Hepatocyte (in vitro differentiated cells): Measurements from ENCODE around the gene BAZ1A. TPM values are rescaled to one million over a fixed set of nuclear protein-coding genes. Genes with fewer than 3 reads are reported as not detected.
"Not testable (repeated sequence)": the region's sequence is repeated elsewhere in the genome, so short reads cannot be mapped to it uniquely, and the experiment has no call there.

Experiments
- DNase-seq: peaks from one replicate; pipeline ENCODE4 v3.0.0-alpha.2; 2016; ENCODE audit warnings: low spot score
- H2AFZ ChIP-seq: fragments of 200-600 bp; sonication (generic); 2 replicates; pipeline ENCODE4 v1.6.0; 2016; ENCODE audit warnings: antibody characterized with exemption, mild to moderate bottlenecking
- H3K27ac ChIP-seq: fragments of 200-600 bp; sonication (generic); 2 replicates; pipeline ENCODE4 v1.5.1; 2016; ENCODE audit warnings: mild to moderate bottlenecking
- H3K27me3 ChIP-seq: fragments of 200-600 bp; sonication (generic); 2 replicates; pipeline ENCODE4 v1.6.1; 2016
- H3K36me3 ChIP-seq: fragments of 200-600 bp; sonication (generic); replicated peaks from 2 replicates; pipeline ENCODE4 v1.5.1; 2016; ENCODE audit warnings: low read depth; ENCODE audit not compliant: insufficient read depth
- H3K4me1 ChIP-seq: fragments of 200-600 bp; sonication (generic); 2 replicates; pipeline ENCODE4 v1.5.1; 2016; ENCODE audit warnings: mild to moderate bottlenecking, moderate library complexity; ENCODE audit not compliant: insufficient read depth
- H3K4me2 ChIP-seq: fragments of 200-600 bp; sonication (generic); 2 replicates; pipeline ENCODE4 v1.6.0; 2016
- H3K4me3 ChIP-seq: fragments of 200-600 bp; sonication (generic); 2 replicates; pipeline ENCODE4 v1.5.1; 2016; ENCODE audit warnings: mild to moderate bottlenecking
- H3K79me2 ChIP-seq: fragments of 200-600 bp; sonication (generic); 2 replicates; pipeline ENCODE4 v1.6.0; 2017; ENCODE audit warnings: mild to moderate bottlenecking
- H3K9me2 ChIP-seq: fragments of 200-600 bp; sonication (generic); replicated peaks from 2 replicates; pipeline ENCODE4 v1.6.0; 2017; ENCODE audit warnings: mild to moderate bottlenecking; ENCODE audit not compliant: insufficient read depth
- H3K9me3 ChIP-seq: fragments of 200-600 bp; sonication (generic); 2 replicates; pipeline ENCODE4 v1.5.1; 2016; ENCODE audit warnings: low read depth, mild to moderate bottlenecking
- H4K20me1 ChIP-seq: fragments of 200-600 bp; sonication (generic); 2 replicates; pipeline ENCODE4 v1.6.0; 2016; ENCODE audit warnings: mild to moderate bottlenecking; ENCODE audit not compliant: insufficient read depth, poor library complexity, severe bottlenecking
- CTCF ChIP-seq: fragments of 200-600 bp; sonication (generic); IDR thresholded peaks from 2 replicates; pipeline ENCODE4 v1.5.1; 2016; ENCODE audit warnings: antibody characterized with exemption, mild to moderate bottlenecking; ENCODE audit not compliant: poor library complexity
- EZH2 ChIP-seq: fragments of 200-600 bp; sonication (generic); IDR thresholded peaks from 2 replicates; pipeline ENCODE4 v1.6.1; 2016; ENCODE audit warnings: antibody characterized with exemption, mild to moderate bottlenecking, borderline replicate concordance
- EZH2phosphoT487 ChIP-seq: fragments of 200-600 bp; sonication (generic); IDR thresholded peaks from one replicate; pipeline ENCODE4 v1.6.1; 2018; ENCODE audit warnings: antibody characterized with exemption, mild to moderate bottlenecking, low read depth, moderate library complexity; ENCODE audit not compliant: unreplicated experiment, severe bottlenecking
- WGBS: methylation state at CpG from one replicate; pipeline ENCODE4 v1.1.6; 2016; ENCODE audit warnings: low lambda C conversion rate; ENCODE audit errors: missing lambda C conversion rate; 5-methylcytosine and 5-hydroxymethylcytosine counted together
- polyA plus RNA-seq: library from polyadenylated mRNA; unstranded; fragments of >200 nt; fragmentation: Nextera tagmentation; extraction: Ambion mirVana; gene quantifications from 2 replicates; pipeline ENCODE4 v1.2.1, GENCODE V29; 2016
- total RNA-seq: library from RNA; depleted of rRNA; stranded (reverse); fragments of >200 nt; gene quantifications from 2 replicates; pipeline ENCODE4 v1.2.3, GENCODE V29; 2014

The BAZ1A gene
- total and polyA plus RNA-seq, 2 experiments from 2014 or later: 20.9 to 24.7 TPM

GRCh38 chr14:34742270-34743115 lies 132.7 kb downstream of the BAZ1A start:
- no peak overlapping the region for H2AFZ ChIP-seq
- H3K27ac ChIP-seq: no peak overlapping the region
- no peak overlapping the region for H3K4me2 ChIP-seq
- DNase-seq: no peak
- TF ChIP-seq EZH2phosphoT487 (no peak), CTCF (no peak), EZH2 (no peak)
- WGBS: 93% methylated on average over 8 of the region's 8 CpGs
- H4K20me1 ChIP-seq: no peaks in the 10 kb centered on the region
- H3K36me3 ChIP-seq: no peaks in the 10 kb centered on the region
- no peak overlapping the region for H3K4me3 ChIP-seq
- H3K79me2 ChIP-seq: no peaks in the 10 kb centered on the region
- H3K9me3 ChIP-seq: no peaks in the 10 kb centered on the region
- no peaks in the 10 kb centered on the region for H3K27me3 ChIP-seq
- no peaks in the 10 kb centered on the region for H3K4me1 ChIP-seq
- H3K9me2 ChIP-seq: no peaks in the 10 kb centered on the region

- Histone ChIP-seq H3K36me3 (no peaks in the 10 kb centered on the region), H3K4me3 (no peak overlapping the region), H3K79me2 (no peaks in the 10 kb centered on the region), H3K27me3 (no peaks in the 10 kb centered on the region), H3K9me2 (no peaks in the 10 kb centered on the region), H2AFZ (no peak overlapping the region), H3K9me3 (no peaks in the 10 kb centered on the region), H3K4me1 (no peaks in the 10 kb centered on the region), H4K20me1 (no peaks in the 10 kb centered on the region), H3K27ac (no peak overlapping the region), H3K4me2 (no peak overlapping the region)
- TF ChIP-seq EZH2 (no peak), CTCF (no peak), EZH2phosphoT487 (no peak)
- 92% methylated on average over 1 of the region's 1 CpG for WGBS
- DNase-seq: no peak
Observed at GRCh38 chr14:34741840-34742239, 133.3 kb downstream of the BAZ1A start.

GRCh38 chr14:34740139-34740538 lies 135.0 kb downstream of the BAZ1A start:
- not testable (repeated sequence) for H3K79me2 ChIP-seq, H3K36me3 ChIP-seq, H3K27ac ChIP-seq, H4K20me1 ChIP-seq, H2AFZ ChIP-seq, H3K27me3 ChIP-seq, H3K4me3 ChIP-seq, H3K9me2 ChIP-seq, H3K4me2 ChIP-seq, H3K4me1 ChIP-seq, DNase-seq, H3K9me3 ChIP-seq
- 89% methylated on average over 6 of the region's 6 CpGs for WGBS

- H3K79me2 ChIP-seq, H3K27me3 ChIP-seq, H2AFZ ChIP-seq, H3K36me3 ChIP-seq, H3K27ac ChIP-seq, H3K4me3 ChIP-seq, DNase-seq, H3K9me3 ChIP-seq, H3K4me1 ChIP-seq, H3K9me2 ChIP-seq, H4K20me1 ChIP-seq, H3K4me2 ChIP-seq: not testable (repeated sequence)
- WGBS: 98% methylated on average over 4 of the region's 4 CpGs
Observed at GRCh38 chr14:34737079-34737478, 138.1 kb downstream of the BAZ1A start.
